Neuron (in vitro differentiated cells): ENCODE data around the gene MYH9.

Source experiments
- H2AFZ ChIP-seq: one replicate; pipeline ENCODE4 v1.6.1; 2013; ENCODE audit warnings: low read depth, mild to moderate bottlenecking, inconsistent platforms, low read length, moderate library complexity
- H3K27me3 ChIP-seq: one replicate; pipeline ENCODE4 v1.6.1; 2013; ENCODE audit warnings: low read length; ENCODE audit not compliant: insufficient read depth
- H3K36me3 ChIP-seq: one replicate; pipeline ENCODE4 v1.6.1; 2013; ENCODE audit warnings: low read length; ENCODE audit not compliant: insufficient read depth
- H3K4me1 ChIP-seq: one replicate; pipeline ENCODE4 v1.6.1; 2013; ENCODE audit warnings: low read length; ENCODE audit not compliant: insufficient read depth
- H3K4me3 ChIP-seq: 2 replicates; pipeline ENCODE4 v1.5.1; 2013; ENCODE audit warnings: mild to moderate bottlenecking, low read length, moderate library complexity
- H3K9me3 ChIP-seq: one replicate; pipeline ENCODE4 v1.6.1; 2013; ENCODE audit warnings: low read length

The MYH9 gene

DNA sequence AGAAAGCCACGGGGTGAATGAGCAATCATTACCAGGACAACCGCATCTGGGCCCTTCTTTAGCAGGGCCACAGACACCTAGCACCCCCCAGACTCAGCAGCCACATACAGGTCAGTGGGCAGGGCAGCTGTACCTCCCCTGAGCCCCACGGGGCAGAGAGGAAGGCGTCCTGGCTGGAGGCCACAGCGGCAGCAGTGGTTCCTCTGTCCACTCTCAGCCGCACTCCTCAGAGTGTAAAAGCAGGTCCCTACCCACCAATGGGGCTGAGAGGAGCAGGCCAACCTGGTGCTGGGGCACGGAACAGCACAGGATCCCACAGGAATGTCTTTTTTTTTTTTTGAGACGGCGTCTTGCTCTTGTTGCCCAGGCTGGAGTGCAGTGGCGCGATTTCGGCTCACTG, 69.3 kb downstream of the MYH9 start:
- H3K4me3 ChIP-seq, result no peak overlapping the region
- no peaks in the 10 kb centered on the region for H3K27me3 ChIP-seq
- H2AFZ ChIP-seq, result no peak overlapping the region
- no peaks in the 10 kb centered on the region for H3K9me3 ChIP-seq
- H3K36me3 ChIP-seq, result peaks cover 63% of the 10 kb centered on the region
- H3K4me1 ChIP-seq, result no peaks in the 10 kb centered on the region

DNA sequence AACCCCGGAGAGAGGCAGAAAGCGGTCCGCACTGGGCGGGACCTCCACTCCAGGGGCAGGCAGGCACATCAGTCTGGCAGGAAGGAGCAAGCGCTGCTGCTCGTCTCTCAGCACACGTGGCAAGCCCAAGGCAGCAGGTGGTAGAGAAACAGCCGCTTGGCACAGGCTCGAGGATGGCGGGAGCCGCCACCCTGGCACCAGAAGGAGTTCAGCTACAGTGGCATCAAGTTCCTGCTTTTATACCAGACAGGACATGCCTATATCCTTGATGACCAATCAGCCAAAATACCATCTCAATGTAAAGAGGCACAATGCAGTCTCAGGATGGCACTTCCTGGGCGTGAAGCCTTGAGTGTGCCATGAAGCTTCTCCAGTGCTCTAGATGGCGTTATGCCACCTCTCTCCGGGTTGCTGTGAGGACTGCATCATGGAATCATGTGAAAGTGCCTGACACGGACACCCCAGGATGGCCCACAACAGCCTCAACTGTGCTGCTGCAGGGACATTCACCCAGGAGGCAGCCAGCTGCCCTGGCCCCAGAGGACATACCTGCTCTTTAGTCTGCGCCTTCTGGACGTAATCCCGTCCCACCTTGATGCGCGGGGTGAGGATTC, 70.0 kb downstream of the MYH9 start:
- Histone ChIP-seq H3K4me1 (no peaks in the 10 kb centered on the region), H3K9me3 (no peaks in the 10 kb centered on the region), H3K4me3 (no peak overlapping the region), H2AFZ (no peak overlapping the region), H3K36me3 (peaks cover 58% of the 10 kb centered on the region), H3K27me3 (no peaks in the 10 kb centered on the region)

DNA sequence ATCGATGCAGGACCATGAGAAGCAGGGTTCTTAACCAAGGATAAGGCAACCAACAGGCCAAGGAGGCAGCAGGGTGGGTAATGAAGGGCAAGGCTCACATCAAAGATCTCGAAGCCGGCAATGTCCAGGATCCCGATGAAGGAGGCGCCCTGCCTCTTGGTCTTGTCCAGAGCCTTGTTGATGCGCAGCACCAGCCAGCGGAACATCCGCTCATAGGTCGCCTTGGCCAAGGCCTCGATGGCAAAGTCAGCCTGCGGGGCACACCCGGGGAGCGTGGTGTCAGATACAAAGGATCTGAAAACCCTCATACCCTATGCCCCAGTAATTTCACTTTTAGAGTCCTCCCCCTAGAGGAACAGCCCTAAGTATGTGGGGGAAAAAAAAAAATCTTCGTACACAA, 71.3 kb downstream of the MYH9 start:
- Histone ChIP-seq H3K27me3 (no peaks in the 10 kb centered on the region), H3K4me3 (no peak overlapping the region), H3K4me1 (no peaks in the 10 kb centered on the region), H3K9me3 (no peaks in the 10 kb centered on the region), H3K36me3 (peaks cover 59% of the 10 kb centered on the region), H2AFZ (no peak overlapping the region)

DNA sequence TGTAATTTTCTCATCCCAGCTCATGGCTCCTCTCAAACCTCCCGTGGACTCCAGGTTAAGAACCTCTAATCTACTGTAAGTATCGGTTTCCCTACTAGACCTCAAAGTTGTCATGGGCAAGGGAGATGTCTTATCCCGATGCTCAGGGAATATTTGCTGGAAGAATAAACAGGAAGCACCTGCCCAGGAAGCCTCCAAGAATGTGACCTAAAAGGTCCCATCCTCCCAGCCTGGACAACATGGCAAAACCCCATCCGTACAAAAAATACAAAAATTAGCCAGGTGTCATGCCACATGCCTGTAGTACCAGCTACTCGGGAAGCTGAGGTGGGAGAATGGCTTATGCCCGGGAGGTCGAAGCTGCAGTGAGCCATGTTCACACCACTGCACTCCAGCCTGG, 72.4 kb downstream of the MYH9 start:
- no peaks in the 10 kb centered on the region for H3K27me3 ChIP-seq
- no peaks in the 10 kb centered on the region for H3K4me1 ChIP-seq
- H3K9me3 ChIP-seq, result no peaks in the 10 kb centered on the region
- peaks cover 64% of the 10 kb centered on the region for H3K36me3 ChIP-seq
- no peak overlapping the region for H2AFZ ChIP-seq
- H3K4me3 ChIP-seq, result no peak overlapping the region

DNA sequence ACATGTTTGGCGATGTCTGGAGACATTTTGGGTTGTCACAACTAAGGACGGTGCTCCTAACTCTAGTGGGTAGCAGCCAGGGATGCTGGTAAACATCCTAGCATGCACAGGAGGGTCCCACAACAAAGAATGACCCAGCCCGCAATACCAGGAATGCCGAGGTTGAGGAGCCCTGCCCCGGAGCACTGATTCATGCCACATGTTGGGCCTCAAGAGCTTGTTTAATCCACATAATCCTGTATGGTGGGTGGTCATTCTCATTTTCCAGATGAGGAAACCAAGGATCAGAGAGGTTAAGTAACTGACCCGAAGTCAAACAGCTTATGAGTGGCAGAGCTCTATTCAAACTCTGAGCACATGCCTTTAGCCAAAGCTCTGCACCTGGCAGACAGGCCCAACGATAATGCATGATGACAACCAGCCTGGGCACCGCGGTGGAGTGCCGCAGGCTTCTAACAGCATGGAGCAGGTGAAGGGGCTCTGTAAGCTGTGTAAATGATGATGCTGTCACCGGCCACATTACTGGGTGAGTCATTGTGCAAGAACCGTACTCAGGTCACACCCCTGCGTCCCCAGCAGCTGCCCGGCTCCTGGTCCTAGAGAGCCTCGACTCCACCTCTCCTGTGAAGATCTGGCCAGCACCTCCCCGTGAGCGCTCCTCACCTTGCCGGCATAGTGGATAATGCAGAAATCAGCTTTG, 76.2 kb downstream of the MYH9 start:
- Histone ChIP-seq H3K27me3 (no peaks in the 10 kb centered on the region), H3K9me3 (no peaks in the 10 kb centered on the region), H2AFZ (no peak overlapping the region), H3K36me3 (peaks cover 46% of the 10 kb centered on the region), H3K4me1 (no peaks in the 10 kb centered on the region), H3K4me3 (no peak overlapping the region)

DNA sequence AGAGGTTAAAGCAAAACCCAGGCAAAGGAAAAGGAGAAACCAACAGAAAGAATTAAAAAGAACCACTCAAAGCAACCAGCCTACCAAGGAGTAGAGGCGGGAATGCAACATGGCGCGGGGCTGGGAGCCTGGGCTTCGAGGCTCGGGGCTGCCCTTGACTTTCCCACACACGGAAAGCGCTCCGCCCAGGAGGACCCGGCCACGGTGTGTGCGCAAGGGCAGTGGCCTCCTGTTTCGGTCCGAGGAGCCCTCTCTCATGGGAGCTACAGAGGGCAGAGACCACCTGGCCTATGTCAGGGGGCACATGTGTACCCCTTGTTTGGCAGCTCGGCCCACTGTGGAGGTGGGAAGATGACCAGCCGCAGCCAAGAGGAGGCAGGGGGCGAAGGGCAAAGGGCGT, 78.9 kb downstream of the MYH9 start:
- H2AFZ ChIP-seq, result no peak overlapping the region
- H3K4me1 ChIP-seq, result no peaks in the 10 kb centered on the region
- H3K9me3 ChIP-seq, result no peaks in the 10 kb centered on the region
- H3K4me3 ChIP-seq, result no peak overlapping the region
- no peaks in the 10 kb centered on the region for H3K27me3 ChIP-seq
- peaks cover 65% of the 10 kb centered on the region for H3K36me3 ChIP-seq

DNA sequence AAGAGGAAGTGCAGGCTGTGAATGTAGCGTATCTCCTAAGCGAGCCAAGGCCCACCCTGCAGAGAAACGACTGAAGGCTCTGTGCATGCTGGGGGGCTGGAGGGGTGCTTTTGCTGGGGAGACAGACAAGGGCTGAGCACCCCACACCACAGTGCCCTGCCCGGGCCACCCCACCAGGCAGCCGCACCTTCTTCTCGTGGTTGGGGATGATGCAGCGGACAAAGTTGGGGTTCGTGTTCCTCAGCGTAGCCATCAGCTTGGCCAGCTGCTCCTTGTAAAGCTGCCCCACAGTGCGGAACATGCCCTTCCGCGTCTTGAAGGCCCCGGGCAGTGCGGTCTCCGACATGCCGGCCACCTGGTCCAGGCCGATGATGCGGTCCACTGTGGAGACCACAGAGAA, 81.5 kb downstream of the MYH9 start:
- Histone ChIP-seq H2AFZ (no peak overlapping the region), H3K36me3 (peaks cover 64% of the 10 kb centered on the region)

DNA sequence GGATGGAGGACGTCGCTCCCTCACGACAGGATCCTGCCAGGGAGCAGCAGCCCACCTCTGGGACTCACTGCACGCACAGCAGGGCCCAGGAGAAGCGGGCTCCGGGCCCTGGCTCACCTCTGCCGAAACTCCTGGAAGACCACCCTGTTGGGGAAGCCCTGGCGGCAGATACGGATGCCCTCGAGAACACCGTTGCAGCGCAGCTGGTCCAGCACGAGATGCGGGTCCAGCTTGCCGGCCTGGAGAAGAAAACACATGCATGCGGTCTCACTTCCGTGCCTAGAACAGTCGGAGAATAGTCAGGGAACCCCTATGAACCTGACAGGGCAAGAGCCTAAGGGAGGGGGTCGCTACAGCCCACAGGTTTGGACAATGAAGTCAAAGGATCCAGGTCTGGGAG, 82.0 kb downstream of the MYH9 start:
- peaks cover 64% of the 10 kb centered on the region for H3K36me3 ChIP-seq
- H3K27me3 ChIP-seq, result no peaks in the 10 kb centered on the region
- H2AFZ ChIP-seq, result no peak overlapping the region
- no peaks in the 10 kb centered on the region for H3K9me3 ChIP-seq
- H3K4me3 ChIP-seq, result no peak overlapping the region
- H3K4me1 ChIP-seq, result no peaks in the 10 kb centered on the region

More for the DNA sequence above, 81.5 kb downstream of the MYH9 start:
- Histone ChIP-seq H3K4me3 (no peak overlapping the region), H3K9me3 (no peaks in the 10 kb centered on the region), H3K27me3 (no peaks in the 10 kb centered on the region), H3K4me1 (no peaks in the 10 kb centered on the region)

DNA sequence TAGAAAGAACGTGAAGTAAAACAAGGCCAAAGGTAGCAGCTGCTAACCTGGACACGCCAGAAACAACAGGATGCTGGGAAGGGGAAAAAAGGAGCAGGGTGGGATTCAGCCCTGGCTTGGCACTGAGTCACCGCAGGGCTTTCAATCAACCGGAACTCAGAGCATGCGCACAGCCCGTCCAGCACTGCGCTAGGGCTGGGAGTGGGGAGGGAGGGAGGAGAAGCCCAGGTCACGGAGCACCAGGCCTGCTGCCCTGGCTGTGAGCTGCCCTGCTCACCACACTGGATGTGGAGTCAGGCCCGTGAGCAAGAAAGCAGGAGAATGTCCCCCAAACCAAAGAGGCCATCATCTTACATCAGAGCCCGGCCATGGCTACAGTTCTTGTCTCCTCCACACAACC, 83.3 kb downstream of the MYH9 start:
- Histone ChIP-seq H3K36me3 (peaks cover 67% of the 10 kb centered on the region), H3K9me3 (no peaks in the 10 kb centered on the region), H3K4me1 (no peaks in the 10 kb centered on the region), H3K4me3 (no peak overlapping the region), H3K27me3 (no peaks in the 10 kb centered on the region), H2AFZ (no peak overlapping the region)

DNA sequence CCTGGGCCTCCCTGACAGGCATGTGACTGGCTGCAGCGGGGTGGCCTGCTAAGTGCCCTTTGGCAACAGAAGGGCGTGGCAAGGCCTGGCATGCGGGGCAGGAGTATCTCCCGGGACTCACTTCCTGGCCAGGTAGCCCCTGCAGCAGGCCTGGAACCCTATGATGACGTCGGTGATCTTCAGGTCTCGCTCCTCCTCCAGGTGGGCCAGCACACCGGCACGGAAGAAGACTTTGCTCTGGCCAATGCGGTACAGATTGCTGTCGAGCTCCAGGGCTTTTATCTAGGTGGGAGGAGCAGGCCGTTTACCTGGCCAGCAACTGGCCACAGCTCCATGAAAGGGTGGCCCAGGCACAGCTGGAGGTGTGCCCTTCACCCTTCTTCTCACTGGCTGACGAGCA, 83.9 kb downstream of the MYH9 start:
- H3K36me3 ChIP-seq, result peaks cover 67% of the 10 kb centered on the region
- no peaks in the 10 kb centered on the region for H3K27me3 ChIP-seq

DNA sequence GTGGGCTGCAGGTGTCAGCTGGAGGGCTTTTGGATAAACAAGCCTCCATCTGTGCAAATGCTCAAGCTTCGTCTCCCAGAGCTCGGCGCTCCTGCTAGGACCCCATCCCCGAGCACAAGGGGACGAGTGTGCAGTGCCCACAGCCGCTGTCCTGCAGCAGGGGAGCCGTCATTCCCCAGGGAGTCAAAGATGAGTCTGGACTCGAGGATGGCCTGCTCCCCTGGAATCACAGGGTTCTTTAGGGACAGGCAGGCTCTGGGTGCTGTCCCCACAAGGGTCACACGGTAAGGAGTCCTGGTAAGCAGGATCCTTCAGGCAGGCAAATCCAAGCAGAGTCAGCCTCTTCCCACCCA, 84.7 kb downstream of the MYH9 start:
- Histone ChIP-seq H3K4me3 (no peak overlapping the region), H3K27me3 (no peaks in the 10 kb centered on the region), H2AFZ (no peak overlapping the region), H3K36me3 (peaks cover 71% of the 10 kb centered on the region), H3K4me1 (no peaks in the 10 kb centered on the region), H3K9me3 (no peaks in the 10 kb centered on the region)

More for the DNA sequence above, 83.9 kb downstream of the MYH9 start:
- Histone ChIP-seq H3K9me3 (no peaks in the 10 kb centered on the region), H3K4me1 (no peaks in the 10 kb centered on the region), H2AFZ (no peak overlapping the region), H3K4me3 (no peak overlapping the region)

DNA sequence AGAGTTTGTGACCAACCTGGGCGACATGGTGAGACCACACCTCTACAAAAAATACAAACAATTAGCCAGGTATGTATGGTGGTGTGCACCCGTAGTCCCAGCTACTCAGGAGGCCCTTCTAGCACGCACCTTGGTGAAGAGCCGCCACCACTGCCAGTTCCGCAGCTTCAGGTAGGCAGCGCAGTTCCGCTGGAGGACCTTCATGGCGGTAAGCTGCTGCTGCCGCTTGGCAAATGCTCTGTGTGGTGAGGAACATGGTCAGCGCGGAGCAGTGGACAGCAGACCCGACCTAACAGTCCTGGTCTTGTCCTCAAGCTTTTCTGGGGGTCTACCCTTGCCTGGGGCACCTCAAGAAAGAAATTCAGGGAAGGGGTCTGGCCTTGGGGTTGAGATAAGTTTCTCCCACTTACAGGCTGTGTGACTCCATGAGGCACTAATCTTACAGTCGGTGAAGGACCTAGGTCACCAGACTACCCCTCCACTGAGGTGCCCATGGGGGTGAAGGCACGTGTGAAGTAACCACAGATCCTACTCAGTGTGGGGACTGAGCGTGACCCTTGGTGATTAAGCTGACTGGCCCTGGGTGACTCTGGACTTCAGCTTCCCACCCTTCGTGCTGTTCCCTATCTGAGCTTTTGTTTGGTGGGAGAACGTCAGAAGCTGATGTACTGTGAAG, 85.2 kb downstream of the MYH9 start:
- H3K27me3 ChIP-seq, result no peaks in the 10 kb centered on the region
- H2AFZ ChIP-seq, result no peak overlapping the region
- H3K4me1 ChIP-seq, result no peaks in the 10 kb centered on the region
- H3K36me3 ChIP-seq, result peaks cover 76% of the 10 kb centered on the region
- no peak overlapping the region for H3K4me3 ChIP-seq
- no peaks in the 10 kb centered on the region for H3K9me3 ChIP-seq

DNA sequence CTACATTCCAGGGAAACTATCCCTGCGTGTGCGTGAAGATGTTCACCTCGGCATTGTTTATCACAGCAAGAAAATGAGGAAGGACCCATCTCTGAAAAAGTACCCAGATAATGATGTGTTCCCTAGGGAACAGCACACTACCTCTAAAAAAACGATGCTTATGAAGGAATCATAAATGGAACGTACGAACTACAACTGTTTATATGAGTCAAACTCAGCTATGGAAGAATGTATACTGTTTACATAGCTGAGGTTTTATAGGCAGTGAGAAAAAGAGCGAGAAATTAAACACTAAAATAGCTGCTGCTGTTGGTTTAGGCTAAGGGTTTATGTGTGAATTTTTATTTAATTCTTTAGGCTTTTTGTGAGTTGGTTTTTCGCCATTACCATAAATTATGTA, 85.9 kb downstream of the MYH9 start:
- peaks cover 84% of the 10 kb centered on the region for H3K36me3 ChIP-seq
- no peaks in the 10 kb centered on the region for H3K27me3 ChIP-seq
- H3K9me3 ChIP-seq, result no peaks in the 10 kb centered on the region
- no peaks in the 10 kb centered on the region for H3K4me1 ChIP-seq
- H3K4me3 ChIP-seq, result no peak overlapping the region
- H2AFZ ChIP-seq, result no peak overlapping the region
